ENCODE data around the gene PTPN1.

Gene PTPN1

GRCh38 chr20:50609438-50609989 lies 99.3 kb downstream of the PTPN1 start:
- ChIA-PET CTCF (interaction anchor here (0.9 to 1.0 kb wide), 2 partner anchors 20 to 145 kb away, joined by 3 to 5 read pairs; no protein-coding TSS in a partner anchor), POLR2A (no interaction called here)
- Histone ChIP-seq H3K9me3 (ENCODE audit: control insufficient read depth, insufficient read depth, low read depth, low read length) (no peaks in the 10 kb centered on the region), H3K4me3 (ENCODE audit: low read depth, low read length) (no peak overlapping the region), H3K36me3 (ENCODE audit: control insufficient read depth in 2 of 2, insufficient read depth in 1 of 2, low read length in 2 of 2) (no peaks in the 10 kb centered on the region), H3K27ac (ENCODE audit: extremely low read depth, low read depth, low read length) (no peak overlapping the region), H3K4me1 (ENCODE audit: control insufficient read depth, insufficient read depth, low read length) (no peaks in the 10 kb centered on the region)
- TF ChIP-seq ZNF155 (tag by site-specific recombination; IDR thresholded peaks at IDR 0.05) (no peak), ZNF660 (tag by site-specific recombination; IDR thresholded peaks at IDR 0.05) (no peak), ZNF132 (tag by site-specific recombination; IDR thresholded peaks at IDR 0.05; ENCODE audit: borderline replicate concordance) (no peak), ZNF514 (tag by site-specific recombination; IDR thresholded peaks at IDR 0.05) (no peak), ZNF121 (tag by site-specific recombination; IDR thresholded peaks at IDR 0.05) (no peak), PRDM10 (tag by site-specific recombination; IDR thresholded peaks at IDR 0.05) (no peak), TCF7L2 (IDR thresholded peaks at IDR 0.05; ENCODE audit: borderline replicate concordance, low read depth, low read length) (no peak), ZSCAN4 (tag by site-specific recombination; IDR thresholded peaks at IDR 0.05) (no peak), ZNF530 (tag by site-specific recombination; IDR thresholded peaks at IDR 0.05; ENCODE audit: low read depth) (no peak), ZNF624 (tag by site-specific recombination; IDR thresholded peaks at IDR 0.05) (no peak), ZNF341 (tag by site-specific recombination; IDR thresholded peaks at IDR 0.05; ENCODE audit: low read depth) (no peak), KLF9 (tag by site-specific recombination; IDR thresholded peaks at IDR 0.05; ENCODE audit: low read depth) (no peak)

GRCh38 chr20:50610212-50610718 lies 100.1 kb downstream of the PTPN1 start:
- Histone ChIP-seq H3K9me3 (ENCODE audit: control insufficient read depth, insufficient read depth, low read depth, low read length) (no peaks in the 10 kb centered on the region), H3K27ac (ENCODE audit: extremely low read depth, low read depth, low read length) (no peak overlapping the region), H3K36me3 (ENCODE audit: control insufficient read depth in 2 of 2, insufficient read depth in 1 of 2, low read length in 2 of 2) (no peaks in the 10 kb centered on the region), H3K4me3 (ENCODE audit: low read depth, low read length) (no peak overlapping the region), H3K4me1 (ENCODE audit: control insufficient read depth, insufficient read depth, low read length) (no peaks in the 10 kb centered on the region)
- TF ChIP-seq CTCF (tag by site-specific recombination; IDR thresholded peaks at IDR 0.05) (peak; percentile 26; the same call in 1 of the 2 replicates), EGR2 (tag by site-specific recombination; IDR thresholded peaks at IDR 0.05; ENCODE audit: low read depth) (peak; percentile 28; the same call in 1 of the 2 replicates), ZNF18 (tag by site-specific recombination; IDR thresholded peaks at IDR 0.05) (no peak), PRDM1 (tag by site-specific recombination; IDR thresholded peaks at IDR 0.05) (peak; percentile 27; the same call in 1 of the 2 replicates)
- CTCF ChIA-PET = interaction anchor here (0.6 to 1.0 kb wide), 4 partner anchors 20 to 428 kb away, joined by 3 read pairs; no protein-coding TSS in a partner anchor
- POLR2A ChIA-PET = no interaction called here
